GM19238 (cell line): ENCODE measurements around the gene ZBTB7B.
A peak's percentile ranks its signal among the peaks of the same experiment; 100 is the strongest.

Experiments
- DNase-seq: peaks from one replicate; pipeline ENCODE4 v3.0.0; 2011; ENCODE audit warnings: low spot score; ENCODE audit not compliant: insufficient read length

ZBTB7B gene

DNA sequence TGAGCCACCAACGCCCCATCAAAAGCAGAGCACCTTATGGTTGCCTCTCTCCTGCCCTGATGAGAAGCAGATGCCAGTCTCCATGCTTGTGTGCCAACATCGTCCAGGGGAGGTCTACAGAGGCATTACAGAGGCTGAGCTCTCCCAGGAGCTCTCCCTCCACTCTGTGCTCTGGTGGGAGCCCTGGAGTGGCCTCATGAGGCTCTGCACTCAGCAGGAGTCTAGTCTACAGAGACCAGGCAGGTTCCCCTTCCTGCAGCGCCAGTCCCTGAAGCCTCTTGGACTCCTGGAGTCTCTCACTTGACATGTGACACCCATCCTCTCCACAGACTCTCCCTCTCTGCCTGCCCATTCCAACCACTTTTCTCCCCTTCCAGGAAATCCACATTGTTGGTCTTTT, 34.4 kb downstream of the ZBTB7B start:
- no peak for DNase-seq

DNA sequence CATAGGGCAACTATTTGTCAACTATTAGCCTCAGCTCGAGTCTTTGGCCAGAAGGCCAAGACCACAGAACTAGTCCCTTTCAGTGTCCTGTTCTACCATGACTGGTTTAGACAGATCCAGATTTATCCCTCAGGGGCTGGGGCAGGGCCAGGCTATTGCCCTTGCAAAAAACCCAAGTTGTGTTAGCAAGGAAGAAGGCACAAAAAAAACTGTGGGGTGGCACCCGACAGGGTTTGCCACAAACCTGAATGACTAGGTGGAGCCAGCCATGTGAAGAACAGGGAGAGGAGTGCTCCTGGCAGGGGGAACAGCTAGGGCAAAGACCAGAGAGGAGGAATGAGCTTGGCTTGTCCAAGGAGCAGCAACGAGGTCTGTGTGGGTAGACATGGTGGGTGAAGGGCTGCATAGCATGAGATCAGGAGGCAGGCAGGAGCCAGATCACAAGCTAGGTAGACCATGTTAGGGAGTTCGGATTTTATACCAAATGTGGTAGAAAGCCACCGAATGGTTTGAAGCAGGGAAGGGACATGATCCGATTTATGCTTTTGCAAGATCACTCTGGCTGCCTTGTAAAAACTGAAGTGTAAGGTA, 35.3 kb downstream of the ZBTB7B start:
- no peak for DNase-seq

DNA sequence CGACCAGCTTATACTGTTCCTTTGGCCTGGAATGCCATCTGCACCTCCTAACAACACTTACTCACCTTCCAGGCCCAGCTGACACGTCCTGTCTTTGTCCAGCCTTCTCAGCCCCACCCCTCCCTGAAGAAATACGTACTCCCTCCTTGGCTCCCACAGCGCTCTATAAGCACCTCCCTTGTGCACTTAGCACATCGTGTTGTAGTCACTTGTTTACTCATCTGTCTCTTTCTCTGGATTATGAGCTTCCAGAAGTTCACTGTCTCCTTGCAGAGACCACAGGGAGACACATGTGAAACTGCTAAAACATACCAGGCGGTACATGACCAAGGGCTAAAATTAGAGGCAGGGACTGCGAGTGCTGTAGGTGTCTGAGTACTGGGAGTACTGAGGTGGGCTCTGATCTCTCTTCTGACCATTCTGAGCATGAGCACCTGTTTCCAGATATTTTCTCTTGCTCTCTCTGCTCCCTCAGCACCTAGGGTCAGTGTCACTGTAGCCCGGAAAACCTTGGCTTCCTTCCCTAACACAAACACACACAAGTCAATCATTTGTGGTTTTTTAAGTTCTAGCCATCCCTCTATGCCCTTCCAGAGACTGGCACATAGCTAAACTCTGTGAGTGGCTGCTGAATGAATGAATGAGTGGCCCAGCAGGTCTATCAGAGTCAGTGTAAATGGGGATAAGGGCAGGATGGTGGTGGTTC, 36.2 kb downstream of the ZBTB7B start:
- no peak for DNase-seq

DNA sequence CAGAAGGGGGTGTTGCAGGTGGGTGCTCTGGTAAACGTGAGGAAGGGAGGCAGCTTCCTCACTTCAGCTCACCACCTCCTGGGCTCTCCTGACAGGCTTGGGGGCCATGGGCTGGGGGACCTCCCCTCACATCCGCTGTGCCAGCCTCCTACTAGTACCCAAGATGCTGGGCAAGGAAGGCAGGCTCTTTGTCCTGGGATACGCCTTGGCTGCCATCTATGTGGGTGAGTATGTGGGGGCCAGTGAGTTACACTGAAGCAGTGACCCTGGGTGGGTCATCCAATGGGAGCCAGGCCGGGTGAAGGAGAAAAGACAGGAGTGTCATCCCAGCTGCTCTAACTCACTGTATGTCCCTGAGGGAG, 36.7 kb downstream of the ZBTB7B start:
- no peak for DNase-seq

DNA sequence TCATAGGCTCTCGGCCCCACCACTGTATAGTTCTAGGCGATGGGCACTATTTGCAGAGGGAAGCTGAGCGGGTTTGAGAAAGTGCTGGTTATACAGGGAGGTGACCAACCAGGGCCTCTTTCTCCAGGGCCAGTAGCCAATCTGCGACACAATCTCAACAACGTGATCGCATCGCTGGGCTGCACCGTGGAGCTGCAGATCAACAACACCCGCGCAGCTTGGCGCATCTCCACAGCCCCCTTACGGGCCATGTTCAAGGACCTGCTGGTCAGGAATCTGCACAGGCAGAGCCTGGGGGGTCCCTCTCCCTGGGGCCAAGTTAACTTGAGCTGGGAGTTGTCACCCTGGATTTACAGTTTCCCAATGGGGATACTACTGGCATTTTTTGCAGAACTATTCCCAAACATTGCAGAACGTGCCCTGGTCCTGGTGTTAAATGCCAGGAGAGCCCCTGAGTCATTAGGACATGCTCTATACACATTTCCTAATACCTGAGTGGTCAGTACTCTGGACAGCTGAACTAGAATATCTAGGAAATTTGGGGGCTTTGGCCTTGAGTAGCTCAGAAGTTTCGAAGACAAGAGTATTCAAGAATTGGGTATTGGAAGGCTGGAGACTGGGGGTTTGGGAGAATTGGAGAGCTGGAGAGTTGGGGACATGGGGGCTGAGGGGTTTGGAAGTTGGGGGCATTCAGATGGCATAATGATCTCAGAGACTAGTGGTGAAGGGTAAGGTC, 37.9 kb downstream of the ZBTB7B start:
- DNase-seq, result no peak

DNA sequence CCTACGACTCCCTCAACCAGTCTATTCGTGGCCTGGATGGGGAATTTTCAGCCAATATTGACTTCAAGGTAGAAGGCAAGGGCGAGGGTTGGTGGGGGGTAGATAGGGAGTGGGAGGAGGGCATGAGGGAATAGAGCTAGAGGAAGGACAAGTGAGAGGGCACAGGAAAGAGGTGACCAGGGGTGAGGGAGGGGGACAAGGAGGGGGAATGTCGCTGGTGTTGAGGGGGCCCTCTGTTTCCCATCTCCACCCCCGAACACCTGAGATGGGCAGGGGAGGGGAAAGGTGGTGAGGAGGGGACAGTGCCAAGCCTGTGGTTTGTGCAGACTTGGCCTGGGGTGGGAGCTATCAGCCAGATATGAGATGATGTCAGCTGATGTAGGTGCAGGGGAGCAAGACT, 40.2 kb downstream of the ZBTB7B start:
- DNase-seq, result no peak

DNA sequence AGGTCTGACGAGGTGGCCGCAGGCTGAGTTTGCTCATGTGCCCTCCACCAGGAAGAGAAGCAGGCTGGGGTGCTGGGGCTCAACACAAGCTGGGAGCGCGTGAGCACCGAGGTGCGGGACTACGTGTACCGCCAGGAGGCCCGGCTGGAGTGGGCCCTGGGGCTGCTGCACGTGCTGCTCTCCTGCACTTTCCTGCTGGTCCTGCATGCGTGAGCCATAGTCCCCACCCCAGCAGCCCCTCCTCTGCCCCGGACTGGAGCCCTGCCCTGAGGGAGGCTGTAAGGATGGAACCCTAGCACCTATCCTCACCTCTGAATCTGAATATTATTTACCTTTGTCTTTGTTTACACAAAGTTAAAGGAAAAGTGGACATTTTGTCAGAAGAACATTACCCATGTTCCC, 40.7 kb downstream of the ZBTB7B start:
- DNase-seq, result no peak

DNA sequence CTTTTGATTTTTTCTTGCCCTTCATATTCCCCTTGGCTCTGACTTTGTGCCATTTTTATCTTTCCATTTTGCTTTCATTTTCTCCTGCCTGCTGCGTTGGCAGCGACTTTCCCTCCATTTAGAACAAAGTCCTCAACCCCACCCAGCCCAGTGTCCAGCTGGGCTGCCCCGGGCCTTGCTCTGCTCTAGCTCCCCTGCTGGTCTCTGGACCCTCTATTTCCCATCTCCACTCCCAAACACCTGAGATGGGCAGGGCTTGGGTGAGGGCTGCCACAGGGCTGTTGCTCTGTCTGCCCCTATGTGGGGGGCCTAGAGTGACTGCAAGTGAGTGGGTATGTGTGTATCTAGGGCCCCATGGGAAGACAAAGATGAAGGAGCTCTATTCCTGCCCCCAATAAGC, 41.2 kb downstream of the ZBTB7B start:
- DNase-seq, result no peak

DNA sequence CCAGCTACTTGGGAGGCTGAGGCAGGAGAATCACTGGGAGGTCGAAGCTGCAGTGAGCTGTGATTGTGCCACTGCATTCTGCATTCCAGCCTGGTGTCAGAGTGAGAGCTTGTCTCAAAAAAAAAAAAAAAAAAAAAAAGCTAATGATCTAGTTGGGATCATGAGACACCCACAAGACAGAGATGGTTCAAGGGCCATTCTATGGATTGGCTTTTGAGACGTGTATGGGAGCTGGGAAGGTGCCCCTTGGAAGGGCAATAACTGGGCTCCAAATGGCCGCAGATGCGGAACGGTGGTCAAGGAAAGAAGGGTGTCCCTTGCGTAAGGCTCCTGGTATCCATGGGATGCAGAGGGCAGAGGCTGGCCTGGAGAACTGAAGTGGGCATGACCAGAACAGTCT, 41.8 kb downstream of the ZBTB7B start:
- DNase-seq, result no peak

DNA sequence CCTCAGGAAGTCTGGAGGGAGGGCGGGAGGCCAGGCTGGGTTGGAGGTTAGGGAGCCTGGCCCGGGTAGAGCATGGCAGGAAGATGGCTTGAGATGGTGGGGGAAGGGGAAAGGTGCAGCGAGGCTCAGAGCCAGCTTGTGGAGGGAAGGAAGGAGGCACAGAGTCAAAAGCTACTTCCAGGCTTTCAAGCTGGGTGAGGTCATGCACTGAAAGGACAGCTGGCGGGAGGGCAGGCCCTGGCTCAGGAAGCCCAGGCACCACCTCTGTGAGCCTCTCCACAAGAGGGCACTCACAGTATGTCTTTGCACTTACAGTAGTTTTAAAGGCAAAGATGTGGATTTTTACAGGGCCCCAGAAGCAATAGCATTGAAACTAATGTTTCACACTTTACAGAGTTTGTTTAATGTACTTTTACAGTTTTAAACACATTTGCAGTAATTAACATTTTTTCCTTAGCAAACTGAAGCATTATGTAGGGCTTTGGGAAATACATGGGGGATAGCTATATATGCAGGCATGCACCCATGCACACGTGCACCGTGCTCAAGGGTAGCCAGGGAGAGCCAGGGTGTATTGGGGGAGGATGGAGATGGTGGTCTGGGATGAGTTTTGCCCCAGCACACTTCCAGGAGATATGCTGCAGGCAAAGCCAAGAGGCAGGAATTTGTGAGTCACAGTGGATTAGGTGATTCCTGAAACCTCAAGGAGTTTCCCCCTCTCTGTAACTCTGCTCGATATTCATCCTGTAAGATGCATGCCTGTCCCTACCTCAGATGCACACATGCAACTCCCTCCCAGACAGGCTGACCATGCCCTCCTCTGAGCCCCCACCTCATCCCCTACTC, 42.4 kb downstream of the ZBTB7B start:
- no peak for DNase-seq

DNA sequence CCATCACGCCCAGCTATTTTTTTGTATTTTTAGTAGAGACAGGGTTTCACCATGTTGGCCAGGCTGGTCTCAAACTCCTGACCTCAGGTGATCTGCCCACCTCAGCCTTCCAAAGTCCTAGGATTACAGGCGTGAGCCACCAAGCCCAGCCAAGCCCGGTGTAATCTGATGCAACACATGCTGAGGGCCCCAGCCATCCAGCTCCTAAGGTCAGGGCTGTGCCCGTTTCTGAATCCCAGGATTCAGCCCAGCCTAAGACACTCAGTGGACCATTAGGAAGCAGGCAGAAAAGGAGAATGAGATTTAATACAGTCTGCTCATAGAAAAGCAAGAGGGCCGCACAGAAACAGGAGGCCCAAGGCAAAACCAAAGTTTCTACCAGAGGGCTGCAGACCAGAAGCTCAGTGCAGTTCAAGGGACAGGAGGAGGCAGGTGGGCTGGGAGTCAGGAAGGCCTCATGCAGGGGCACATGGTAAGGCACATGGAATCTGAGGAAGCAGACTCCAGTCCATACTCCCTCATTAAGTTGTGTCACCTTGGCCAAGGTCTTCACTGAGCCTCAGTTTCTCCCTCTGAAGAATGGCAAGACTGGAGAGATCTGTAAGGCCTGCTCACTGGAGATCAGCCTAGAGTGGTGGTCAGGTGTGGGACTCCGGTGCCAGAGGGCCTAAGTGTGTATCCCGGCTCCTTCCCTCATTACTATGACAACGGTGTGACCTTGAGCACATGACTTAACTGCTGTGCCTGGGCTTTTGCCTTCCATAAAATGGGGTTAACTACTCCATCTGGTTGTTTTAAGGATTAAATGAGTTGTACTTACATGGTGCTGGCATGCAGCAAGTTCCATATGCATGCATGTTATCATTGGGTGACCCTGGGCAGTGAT, 46.1 kb downstream of the ZBTB7B start:
- DNase-seq, result no peak

DNA sequence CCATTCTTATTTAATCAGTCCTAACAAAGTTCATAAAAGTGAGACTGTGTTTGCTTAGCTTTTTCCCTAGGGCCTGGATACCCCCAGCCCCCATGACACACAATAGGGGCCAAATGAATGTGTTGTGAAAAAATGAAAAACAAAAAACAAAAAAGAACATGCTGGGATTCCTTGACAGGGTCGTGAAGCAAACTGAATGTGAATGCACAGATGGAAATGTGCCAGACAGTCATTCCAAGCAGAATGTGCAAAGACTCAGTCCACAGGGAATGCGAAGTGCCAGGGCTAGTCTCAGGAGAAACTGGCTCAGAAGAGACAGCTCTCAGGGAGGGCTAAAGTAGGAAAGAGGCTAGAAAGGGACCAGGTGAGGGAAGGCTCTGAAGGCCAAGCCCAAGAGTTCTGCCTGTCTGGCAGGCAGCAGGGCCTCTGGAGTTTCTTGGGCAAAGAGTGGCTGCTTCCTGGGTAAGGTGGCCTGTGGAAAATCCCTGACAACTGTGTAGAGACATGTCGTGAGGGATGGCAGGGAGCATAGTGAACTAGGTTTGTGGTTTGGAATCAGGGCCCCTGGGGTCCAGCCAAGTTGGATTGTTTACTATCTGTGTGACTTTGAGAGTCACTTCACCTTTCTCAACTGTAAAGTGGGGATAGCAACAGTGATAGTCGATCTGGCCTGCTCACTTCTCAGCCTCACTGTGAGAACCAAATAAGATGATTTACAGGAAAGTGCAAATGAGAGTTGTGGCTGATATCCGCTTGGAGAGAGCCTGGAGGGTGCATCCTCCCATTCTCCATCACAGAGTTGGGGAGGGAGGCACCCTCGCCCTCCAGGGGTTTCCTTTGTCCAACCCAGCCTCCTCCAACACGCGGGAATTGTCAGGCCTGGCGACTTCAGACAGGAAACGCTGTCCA, 47.3 kb downstream of the ZBTB7B start:
- DNase-seq, result no peak

DNA sequence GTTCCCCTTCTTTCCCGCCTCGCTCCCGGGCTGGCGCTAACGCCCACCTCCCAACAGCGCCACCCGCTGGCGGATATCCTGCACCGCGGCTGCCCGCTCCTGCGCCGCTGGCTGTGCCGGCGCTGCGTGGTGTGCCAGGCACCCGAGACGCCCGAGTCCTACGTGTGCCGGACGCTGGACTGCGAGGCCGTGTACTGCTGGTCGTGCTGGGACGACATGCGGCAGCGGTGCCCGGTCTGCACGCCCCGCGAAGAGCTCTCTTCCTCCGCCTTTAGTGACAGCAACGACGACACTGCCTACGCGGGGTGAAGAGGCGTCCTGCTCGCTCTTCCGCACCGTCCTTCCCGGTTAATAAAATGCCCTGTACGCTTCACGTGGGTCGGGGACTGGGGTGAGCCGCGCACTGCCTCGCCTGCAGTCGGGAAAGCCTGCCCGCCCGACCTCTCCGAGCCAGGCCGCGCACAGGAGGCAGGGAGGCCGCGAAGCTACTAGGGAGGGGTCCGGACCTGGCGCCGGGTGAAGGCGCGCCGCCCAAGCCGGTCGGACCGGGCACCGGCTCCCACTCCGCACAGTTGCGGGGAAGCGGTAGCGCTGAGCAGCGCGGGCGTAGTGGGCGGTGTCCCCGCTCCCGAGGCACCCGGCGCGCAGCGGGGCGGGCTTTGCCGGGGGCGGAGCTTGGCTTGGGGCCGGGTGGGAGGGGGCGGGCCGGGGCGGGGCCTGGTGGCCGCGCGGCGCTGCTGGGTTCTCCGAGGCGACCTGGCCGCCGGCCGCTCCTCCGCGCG, 48.1 kb downstream of the ZBTB7B start, which contains the start of gene ADAM15:
Gene ADAM15 (plus strand): TSS at position 757 of the 782 bp plus-strand sequence. CDS start 71 bp downstream, outside the sequence.
- DNase-seq, result peak; percentile 99

DNA sequence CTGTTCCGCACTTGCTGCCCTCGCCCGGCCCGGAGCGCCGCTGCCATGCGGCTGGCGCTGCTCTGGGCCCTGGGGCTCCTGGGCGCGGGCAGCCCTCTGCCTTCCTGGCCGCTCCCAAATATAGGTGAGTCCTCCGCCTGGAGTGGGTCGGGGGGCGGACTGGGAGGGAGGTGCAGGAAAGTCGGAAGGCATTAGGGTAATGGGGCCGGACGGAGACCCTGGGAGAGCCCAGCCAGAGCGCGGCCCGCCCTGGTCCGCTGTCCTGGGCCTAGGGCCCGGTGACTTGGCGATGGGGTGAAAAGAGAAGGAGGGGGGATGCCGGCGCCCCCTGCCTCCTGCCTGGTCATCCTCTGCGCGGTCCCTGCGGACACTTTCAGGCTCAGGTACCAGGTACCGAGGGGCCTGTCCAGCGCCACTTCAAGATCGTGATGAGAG, 48.8 kb downstream of the ZBTB7B start:
- DNase-seq, result no peak

DNA sequence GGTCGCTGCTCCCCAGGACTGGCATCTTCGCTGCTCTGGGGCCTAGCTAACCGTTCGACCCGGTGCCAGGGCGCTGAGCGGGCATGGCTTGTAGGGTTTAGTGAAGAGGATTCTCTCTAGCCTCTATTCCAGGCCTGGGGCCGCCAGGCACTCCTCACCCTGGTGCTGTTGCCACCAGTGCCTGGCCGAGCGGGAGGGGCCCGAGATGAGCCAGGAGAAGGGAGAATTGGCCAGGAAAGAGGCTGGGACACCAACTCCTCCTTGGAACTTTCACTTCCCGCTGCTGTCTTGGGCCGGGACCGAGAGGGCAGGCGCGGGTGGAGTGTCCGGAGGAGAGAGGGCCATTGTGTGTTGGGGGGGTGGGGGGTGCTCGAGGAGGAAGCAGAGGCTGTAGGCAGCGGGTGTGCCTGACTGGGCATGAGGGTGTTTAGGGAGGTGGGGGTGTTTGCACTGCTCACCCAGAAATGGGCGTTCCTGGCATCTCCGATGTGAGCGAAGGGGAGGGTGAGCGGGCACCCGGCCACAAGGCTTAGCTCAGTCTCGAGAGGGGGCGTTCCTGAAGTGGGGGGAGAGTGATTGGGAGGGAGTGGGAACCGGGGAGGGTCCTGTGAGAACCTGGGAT, 49.3 kb downstream of the ZBTB7B start:
- DNase-seq, result no peak

DNA sequence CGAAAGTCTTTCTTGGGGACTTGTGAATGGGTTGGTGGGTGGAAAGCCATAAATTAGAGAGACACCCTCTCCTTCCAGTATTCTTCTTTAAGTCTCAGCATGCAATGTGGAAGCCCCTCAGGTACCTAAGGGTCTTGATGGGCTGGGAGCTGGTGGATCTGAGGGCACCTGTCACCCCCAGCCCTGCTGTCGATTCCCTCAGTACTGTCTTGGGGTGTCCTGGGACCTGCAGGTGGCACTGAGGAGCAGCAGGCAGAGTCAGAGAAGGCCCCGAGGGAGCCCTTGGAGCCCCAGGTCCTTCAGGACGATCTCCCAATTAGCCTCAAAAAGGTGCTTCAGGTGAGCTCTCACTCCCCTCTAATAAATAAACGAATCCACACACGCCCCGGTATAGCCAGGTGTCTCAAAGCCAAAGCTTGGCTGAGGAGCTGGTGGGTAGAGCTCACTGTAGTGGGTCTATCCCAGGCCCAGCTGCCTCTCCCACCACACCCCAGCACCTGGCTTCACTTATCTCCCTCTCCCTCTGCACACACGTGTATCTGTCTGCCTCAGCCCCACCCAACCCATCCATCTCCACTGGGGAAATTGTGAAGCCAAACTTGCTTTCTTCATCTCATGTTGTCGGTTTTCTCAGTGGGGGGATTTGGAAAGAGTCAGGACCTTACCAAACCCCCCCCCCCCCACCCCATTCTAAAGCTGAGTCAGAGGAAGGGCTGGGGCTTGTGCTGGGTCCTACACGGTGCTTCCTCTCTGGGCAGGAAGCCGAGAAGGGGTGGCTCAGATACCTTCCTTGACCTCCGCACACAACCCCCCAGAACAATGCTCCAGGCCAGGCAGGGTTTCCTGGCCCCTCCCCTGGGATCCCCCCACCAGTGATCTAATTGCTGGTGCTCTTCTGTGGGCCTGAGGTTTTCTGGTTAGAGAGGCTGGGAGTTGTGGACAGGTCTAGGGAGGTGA, 50.1 kb downstream of the ZBTB7B start:
- no peak for DNase-seq

DNA sequence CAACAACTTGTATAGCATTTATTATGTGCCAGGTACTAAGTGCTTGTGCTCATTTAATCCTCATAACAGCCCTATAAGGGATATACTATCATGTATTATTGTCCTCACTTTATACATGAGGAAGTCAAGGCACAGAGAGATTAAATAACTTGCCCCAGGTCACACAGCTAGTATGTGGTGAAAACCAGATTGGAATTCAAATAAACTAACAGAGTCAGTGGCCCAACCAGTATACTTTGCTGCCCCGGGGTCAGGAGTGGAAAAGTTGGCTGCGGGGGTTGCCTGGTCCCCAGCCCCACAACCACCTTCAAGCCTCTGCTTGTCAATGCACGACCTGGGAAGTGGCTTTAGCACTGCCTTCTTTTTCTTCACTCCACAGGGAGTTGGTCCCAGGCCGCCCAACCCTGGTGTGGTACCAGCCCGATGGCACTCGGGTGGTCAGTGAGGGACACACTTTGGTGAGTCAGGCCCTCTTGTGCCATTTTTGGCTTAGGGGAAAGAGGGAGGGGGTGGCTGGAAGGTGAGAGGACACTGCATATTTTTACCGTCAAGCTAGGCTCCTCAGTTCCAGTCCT, 51.0 kb downstream of the ZBTB7B start:
- DNase-seq, result no peak
